Right atrium auricular region (tissue), 2 donors: ENCODE measurements around the gene FSIP1. TPM values are rescaled to one million over a fixed set of nuclear protein-coding genes. Genes with fewer than 3 reads are reported as not detected.
A peak's percentile ranks its signal among the peaks of the same experiment; 100 is the strongest.

ENCODE experiments used
- DNase-seq: peaks from one replicate; pipeline ENCODE4 v3.0.0-alpha.2; 2019; ENCODE audit warnings: low spot score
- H3K27ac ChIP-seq, 2 donors: fragments of 200-600 bp; sonication (generic); 1 replicate in 1 of 2; 2 replicates in 1 of 2; pipeline ENCODE4 v1.5.1; 2016 to 2019
- H3K27me3 ChIP-seq, 2 donors: fragments of 200-600 bp; sonication (generic); one replicate each; pipeline versions ENCODE4 v1.5.1 to v1.6.0; 2017 to 2019
- H3K36me3 ChIP-seq: fragments of 200-600 bp; sonication (generic); one replicate; pipeline ENCODE4 v1.5.1; 2016
- H3K4me1 ChIP-seq, 2 donors: fragments of 200-600 bp; sonication (generic); one replicate each; pipeline versions ENCODE4 v1.5.1 to v1.6.0; 2017 to 2019
- H3K4me3 ChIP-seq, 2 donors: fragments of 200-600 bp; sonication (generic); 1 replicate in 1 of 2; 2 replicates in 1 of 2; pipeline ENCODE4 v1.5.1; 2017 to 2019; ENCODE audit warnings: mild to moderate bottlenecking in 1 of 2, moderate library complexity in 1 of 2
- H3K9me3 ChIP-seq, 2 donors: fragments of 200-600 bp; sonication (generic); one replicate each; pipeline ENCODE4 v1.5.1; 2019
- CTCF ChIP-seq, 2 donors: fragments of 200-600 bp; sonication (generic); IDR thresholded peaks; one replicate each; pipeline ENCODE4 v1.5.1; 2019; ENCODE audit warnings: antibody characterized with exemption in 2 of 2
- total RNA-seq, 2 donors: library from RNA; depleted of rRNA; stranded (reverse); fragments of >200 nt; gene quantifications; one replicate each; pipeline ENCODE4 v1.1.0, GENCODE V29; 2016

Gene FSIP1
- total RNA-seq, 2 donors from 2014 or later: 0.24 TPM; not detected in 1

- Histone ChIP-seq H3K36me3 (no peaks in the 10 kb centered on the region), H3K4me3 (no peak overlapping the region), H3K4me1 (no peaks in the 10 kb centered on the region), H3K27ac (no peak overlapping the region), H3K27me3 (no peaks in the 10 kb centered on the region), H3K9me3 (no peaks in the 10 kb centered on the region)
- no peak for TF ChIP-seq CTCF (IDR thresholded peaks at IDR 0.05)
- DNase-seq: no peak
Measured at GRCh38 chr15:39695793-39696192, 86.8 kb downstream of the FSIP1 start.

GRCh38 chr15:39692356-39693327, 90.0 kb downstream of the FSIP1 start:
- TF ChIP-seq CTCF (IDR thresholded peaks at IDR 0.05): no peak
- no peaks in the 10 kb centered on the region for H3K4me1 ChIP-seq
- no peaks in the 10 kb centered on the region for H3K36me3 ChIP-seq
- H3K27ac ChIP-seq: no peak overlapping the region
- no peaks in the 10 kb centered on the region for H3K27me3 ChIP-seq
- H3K4me3 ChIP-seq: no peak overlapping the region
- DNase-seq: no peak
- H3K9me3 ChIP-seq: no peaks in the 10 kb centered on the region

- DNase-seq: no peak
- no peak for TF ChIP-seq CTCF (IDR thresholded peaks at IDR 0.05)
- Histone ChIP-seq H3K9me3 (no peaks in the 10 kb centered on the region), H3K36me3 (no peaks in the 10 kb centered on the region), H3K27ac (no peak overlapping the region), H3K4me1 (no peaks in the 10 kb centered on the region), H3K4me3 (no peak overlapping the region), H3K27me3 (no peaks in the 10 kb centered on the region)
Measured at GRCh38 chr15:39690881-39691634, 91.6 kb downstream of the FSIP1 start.

GRCh38 chr15:39687965-39688364, 94.7 kb downstream of the FSIP1 start:
- TF ChIP-seq CTCF (IDR thresholded peaks at IDR 0.05): no peak
- H3K27ac ChIP-seq: no peak overlapping the region
- H3K9me3 ChIP-seq: no peaks in the 10 kb centered on the region
- H3K36me3 ChIP-seq: no peaks in the 10 kb centered on the region
- H3K4me1 ChIP-seq: no peaks in the 10 kb centered on the region
- no peak overlapping the region for H3K4me3 ChIP-seq
- no peak for DNase-seq
- H3K27me3 ChIP-seq: no peaks in the 10 kb centered on the region

- DNase-seq: no peak
- H3K27ac ChIP-seq: no peak overlapping the region
Measured at GRCh38 chr15:39685999-39686613, 96.5 kb downstream of the FSIP1 start.

More at GRCh38 chr15:39685999-39686613, 96.5 kb downstream of the FSIP1 start:
- no peaks in the 10 kb centered on the region for H3K36me3 ChIP-seq
- H3K9me3 ChIP-seq: no peaks in the 10 kb centered on the region
- no peaks in the 10 kb centered on the region for H3K27me3 ChIP-seq
- no peaks in the 10 kb centered on the region for H3K4me1 ChIP-seq
- peak; percentile 60 to 82 for TF ChIP-seq CTCF (IDR thresholded peaks at IDR 0.05)
- no peak overlapping the region for H3K4me3 ChIP-seq
